T1000 (cell line): ENCODE measurements around the gene FMN1.

ENCODE experiments used
- DNase-seq: peaks from one replicate; lab custom pipeline; 2025; ENCODE audit warnings: mixed read lengths; lab: John Stamatoyannopoulos, UW

FMN1 gene

GRCh38 chr15:33119865-33120264, 74.6 kb downstream of the FMN1 start:
- no peak for DNase-seq

GRCh38 chr15:33119273-33119672, 75.2 kb downstream of the FMN1 start:
- DNase-seq = no peak

GRCh38 chr15:33116198-33116597, 78.3 kb downstream of the FMN1 start:
- DNase-seq = no peak

GRCh38 chr15:33115191-33115861, 79.2 kb downstream of the FMN1 start:
- DNase-seq = no peak

GRCh38 chr15:33114374-33114717, 80.2 kb downstream of the FMN1 start:
- DNase-seq = no peak

- no peak for DNase-seq
Observed at GRCh38 chr15:33113666-33114373, 80.7 kb downstream of the FMN1 start.

GRCh38 chr15:33112541-33113105, 81.9 kb downstream of the FMN1 start:
- DNase-seq = no peak

GRCh38 chr15:33111041-33111451, 83.5 kb downstream of the FMN1 start:
- DNase-seq = no peak

GRCh38 chr15:33109345-33109744, 85.2 kb downstream of the FMN1 start:
- DNase-seq = no peak

- no peak for DNase-seq
Observed at GRCh38 chr15:33108518-33108917, 86.0 kb downstream of the FMN1 start.

GRCh38 chr15:33107950-33108349, 86.6 kb downstream of the FMN1 start:
- no peak for DNase-seq

- DNase-seq = no peak
Observed at GRCh38 chr15:33104212-33104611, 90.3 kb downstream of the FMN1 start.

GRCh38 chr15:33101036-33101435, 93.5 kb downstream of the FMN1 start:
- DNase-seq = no peak

- DNase-seq = no peak
Observed at GRCh38 chr15:33100314-33100713, 94.2 kb downstream of the FMN1 start.

GRCh38 chr15:33099739-33100138, 94.8 kb downstream of the FMN1 start:
- DNase-seq = no peak

GRCh38 chr15:33099213-33099612, 95.3 kb downstream of the FMN1 start:
- DNase-seq = no peak

GRCh38 chr15:33098094-33099058, 96.1 kb downstream of the FMN1 start:
- no peak for DNase-seq

GRCh38 chr15:33096134-33096533, 98.4 kb downstream of the FMN1 start:
- DNase-seq = no peak

- no peak for DNase-seq
Observed at GRCh38 chr15:33095641-33096040, 98.9 kb downstream of the FMN1 start.

- DNase-seq = no peak
Observed at GRCh38 chr15:33094336-33094735, 100.2 kb downstream of the FMN1 start.

- DNase-seq = no peak
Observed at GRCh38 chr15:33093222-33093621, 101.3 kb downstream of the FMN1 start.

- DNase-seq = no peak
Observed at GRCh38 chr15:33091983-33092693, 102.4 kb downstream of the FMN1 start.
